OCI-LY7 (cell line): ENCODE data around the gene POU4F1. TPM values are rescaled to one million over a fixed set of nuclear protein-coding genes. Genes with fewer than 3 reads are reported as not detected.

Source experiments
- BruUV-seq: library from RNA; stranded (reverse); fragments of 400-500 nt; replicated peaks from 2 replicates; lab custom pipeline; 2021; lab: Mats Ljungman, UMichigan
- CTCF ChIA-PET: fragments of 300-600 bp; sonication (Branson Sonifier 250); formaldehyde crosslinking; loops from one replicate; lab custom pipeline; 2022; ENCODE audit warnings: antibody characterized with exemption; ENCODE audit not compliant: unreplicated experiment; lab: Charles Lee
- POLR2A ChIA-PET: fragments of 300-600 bp; sonication (Branson Sonifier 250); formaldehyde crosslinking; loops from one replicate; lab custom pipeline; 2022; ENCODE audit warnings: antibody characterized with exemption; lab: Charles Lee
- DNase-seq: peaks from one replicate; pipeline ENCODE4 v3.0.0-alpha.2; 2015; ENCODE audit warnings: low spot score
- H2AFZ ChIP-seq: fragments of 200-600 bp; sonication (generic), shearing (Covaris generic); 2 replicates; pipeline ENCODE4 v1.6.1; 2014; ENCODE audit warnings: mild to moderate bottlenecking, antibody characterized with exemption, low read length, moderate library complexity
- H3K27ac ChIP-seq: fragments of 200-600 bp; sonication (generic); 2 replicates; pipeline ENCODE4 v1.5.1; 2014; ENCODE audit warnings: mixed run types, low read depth, mild to moderate bottlenecking, moderate library complexity, low read length, inconsistent platforms; ENCODE audit not compliant: poor library complexity, severe bottlenecking
- H3K36me3 ChIP-seq: fragments of 200-600 bp; sonication (generic); 2 replicates; pipeline ENCODE4 v1.6.1; 2014; ENCODE audit warnings: mild to moderate bottlenecking, antibody characterized with exemption, low read length, moderate library complexity, mixed read lengths; ENCODE audit not compliant: insufficient read depth
- H3K4me1 ChIP-seq: fragments of 200-600 bp; sonication (generic); 2 replicates; pipeline ENCODE4 v1.5.1; 2014; ENCODE audit warnings: mild to moderate bottlenecking, low read length; ENCODE audit not compliant: insufficient read depth, poor library complexity, severe bottlenecking
- H3K4me2 ChIP-seq: fragments of 200-600 bp; sonication (generic); 2 replicates; pipeline ENCODE4 v1.6.1; 2014; ENCODE audit warnings: mild to moderate bottlenecking, low read length
- H3K4me3 ChIP-seq: fragments of 200-600 bp; sonication (generic); 2 replicates; pipeline ENCODE4 v1.5.1; 2014; ENCODE audit warnings: mild to moderate bottlenecking, low read depth, low read length; ENCODE audit not compliant: poor library complexity, severe bottlenecking
- H3K79me2 ChIP-seq: fragments of 200-600 bp; sonication (generic); 2 replicates; pipeline ENCODE4 v1.6.1; 2016; ENCODE audit warnings: low read depth, mild to moderate bottlenecking, low read length, moderate library complexity, mixed read lengths; ENCODE audit not compliant: insufficient read depth
- H3K9me2 ChIP-seq: fragments of 200-600 bp; sonication (generic); 2 replicates; pipeline ENCODE4 v1.6.1; 2016; ENCODE audit warnings: mild to moderate bottlenecking, low read length, mixed read lengths; ENCODE audit not compliant: insufficient read depth
- H3K9me3 ChIP-seq: fragments of 200-600 bp; sonication (generic); 2 replicates; pipeline ENCODE4 v1.6.1; 2014; ENCODE audit warnings: mild to moderate bottlenecking, mixed run types, low read length, mixed read lengths
- H4K20me1 ChIP-seq: fragments of 200-600 bp; sonication (generic); 2 replicates; pipeline ENCODE4 v1.6.1; 2014; ENCODE audit warnings: mild to moderate bottlenecking, antibody characterized with exemption, low read length, moderate library complexity, mixed read lengths; ENCODE audit not compliant: insufficient read depth
- CTCF ChIP-seq: fragments of 200-600 bp; sonication (generic); conservative IDR thresholded peaks from 2 replicates; pipeline ENCODE4 v1.5.1; 2014; ENCODE audit warnings: mild to moderate bottlenecking, antibody characterized with exemption, low read length, moderate library complexity, mixed read lengths
- EZH2phosphoT487 ChIP-seq: fragments of 200-600 bp; sonication (generic); IDR thresholded peaks from 2 replicates; pipeline ENCODE4 v1.6.1; 2018; ENCODE audit warnings: low read depth, borderline replicate concordance, mild to moderate bottlenecking, mixed run types, antibody characterized with exemption, low read length, moderate library complexity, mixed read lengths
- intact Hi-C: fragments of 100-400 bp; cut with micrococcal nuclease; formaldehyde crosslinking; loops from one replicate; pipeline ENCODE4 v1.10.0; 2022; ENCODE audit not compliant: unreplicated experiment
- total RNA-seq, 2 experiments: library from RNA; depleted of rRNA in 1 of 2; stranded (reverse); fragments of >200 nt in 1 of 2; shearing (Covaris generic) in 1 of 2; gene quantifications; 2 replicates each; pipeline ENCODE4 v1.2.3, GENCODE V29; 2014 to 2022

Gene POU4F1
- total RNA-seq, 2 experiments from 2014 or later = 4.5 to 7.3 TPM

GRCh38 chr13:78597602-78597932, 5.8 kb downstream of the POU4F1 start:
- DNase-seq = no peak
- H3K9me2 ChIP-seq = no peaks in the 10 kb centered on the region
- no peak overlapping the region for H2AFZ ChIP-seq
- H3K4me3 ChIP-seq = no peak overlapping the region
- intact Hi-C loops = no loop called here
- no TSS peak for BruUV-seq
- TF ChIP-seq EZH2phosphoT487 (no peak), CTCF (no peak)
- H3K4me1 ChIP-seq = peaks cover 8% of the 10 kb centered on the region
- H3K27ac ChIP-seq = no peak overlapping the region
- H3K79me2 ChIP-seq = no peaks in the 10 kb centered on the region
- H3K4me2 ChIP-seq = no peak overlapping the region
- H4K20me1 ChIP-seq = no peaks in the 10 kb centered on the region; the same call in 1 of the 2 replicates
- no peaks in the 10 kb centered on the region for H3K9me3 ChIP-seq
- POLR2A ChIA-PET = interaction anchor here (0.9 kb wide), 1 partner anchor 19 kb away, joined by 3 read pairs; no protein-coding TSS in a partner anchor
- H3K36me3 ChIP-seq = no peaks in the 10 kb centered on the region
- CTCF ChIA-PET = no interaction called here

DNA sequence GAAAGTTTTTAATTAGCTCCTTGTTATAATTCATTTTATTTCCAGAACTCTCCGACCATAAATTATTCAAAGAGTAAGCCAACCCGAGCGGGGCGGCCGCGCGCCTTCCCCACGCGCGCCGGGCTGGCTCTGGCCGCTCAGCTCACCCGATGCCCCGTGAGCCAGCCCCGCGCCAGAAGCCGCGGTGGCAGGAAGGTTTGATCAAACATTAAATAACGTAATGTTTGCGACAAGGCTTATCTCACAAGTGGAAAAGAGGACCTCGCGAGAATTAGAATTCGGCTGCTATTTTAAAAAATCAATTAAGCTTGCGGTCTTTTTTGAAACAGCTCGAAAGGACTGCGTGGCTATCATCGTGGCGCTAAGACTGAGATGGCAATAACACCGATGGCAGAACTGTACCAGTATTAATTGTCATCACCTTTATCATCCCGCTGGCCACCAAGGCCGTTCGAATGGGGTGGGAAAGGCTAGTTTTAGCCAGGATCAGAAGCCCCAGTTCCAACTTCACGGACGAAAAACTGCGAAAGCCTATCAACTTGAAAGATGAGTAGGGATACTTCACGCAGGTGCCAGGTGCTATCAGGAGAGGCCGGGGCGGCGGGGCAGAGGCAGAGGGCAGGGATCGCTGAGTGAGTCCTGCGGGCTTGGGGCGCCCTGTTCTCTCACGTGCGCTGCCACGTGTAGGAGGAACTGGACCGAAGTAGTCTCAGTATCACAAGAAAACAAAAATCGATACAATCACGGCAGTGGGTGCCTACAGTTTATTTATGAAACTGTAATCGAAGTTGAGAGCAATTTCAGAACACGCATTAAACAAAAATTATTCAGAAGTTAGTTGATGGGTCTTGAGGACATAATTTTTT, 6.4 kb downstream of the POU4F1 start:
- Histone ChIP-seq H3K36me3 (no peaks in the 10 kb centered on the region), H2AFZ (no peak overlapping the region), H3K4me1 (peaks cover 4% of the 10 kb centered on the region), H3K79me2 (no peaks in the 10 kb centered on the region), H3K9me2 (no peaks in the 10 kb centered on the region), H3K4me2 (no peak overlapping the region), H3K27ac (no peak overlapping the region), H3K4me3 (no peak overlapping the region), H4K20me1 (no peaks in the 10 kb centered on the region; the same call in 1 of the 2 replicates), H3K9me3 (no peaks in the 10 kb centered on the region)
- no peak for DNase-seq
- POLR2A ChIA-PET = interaction anchor here (0.9 kb wide), 1 partner anchor 19 kb away, joined by 3 read pairs; no protein-coding TSS in a partner anchor
- CTCF ChIA-PET = no interaction called here
- BruUV-seq = no TSS peak
- intact Hi-C loops = no loop called here
- no peak for TF ChIP-seq EZH2phosphoT487
- no peak for TF ChIP-seq CTCF

DNA sequence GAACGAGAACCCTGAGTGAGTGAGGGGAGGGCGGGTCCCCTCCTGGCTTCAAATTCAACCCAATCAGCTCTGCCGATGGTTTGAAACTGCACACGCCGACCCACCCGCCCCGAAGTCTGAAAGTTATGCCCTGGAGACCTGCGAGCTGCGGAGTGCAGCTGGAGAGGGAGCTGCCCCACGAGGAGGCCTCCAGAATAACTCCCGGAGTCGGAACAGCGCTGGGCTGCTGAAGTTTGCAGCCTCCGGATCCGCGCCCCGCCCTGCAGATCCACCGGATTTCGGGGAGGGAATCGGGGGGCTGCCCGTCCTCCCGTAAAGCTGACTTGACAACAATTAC, 7.0 kb downstream of the POU4F1 start:
- no peak for DNase-seq
- POLR2A ChIA-PET = no interaction called here
- CTCF ChIA-PET = no interaction called here
- BruUV-seq = no TSS peak
- Histone ChIP-seq H3K36me3 (no peaks in the 10 kb centered on the region), H3K9me3 (no peaks in the 10 kb centered on the region), H3K4me3 (no peak overlapping the region), H3K27ac (no peak overlapping the region), H3K4me1 (peaks cover 4% of the 10 kb centered on the region), H3K9me2 (no peaks in the 10 kb centered on the region), H3K79me2 (no peaks in the 10 kb centered on the region), H4K20me1 (no peaks in the 10 kb centered on the region; the same call in 1 of the 2 replicates), H2AFZ (no peak overlapping the region), H3K4me2 (no peak overlapping the region)
- TF ChIP-seq EZH2phosphoT487 (no peak), CTCF (no peak)
- intact Hi-C loops = no loop called here
